Immature natural killer cell (primary cell): ENCODE results near the gene AKAP13. TPM values are rescaled to one million over a fixed set of nuclear protein-coding genes. Genes with fewer than 3 reads are reported as not detected.

Experiments used
- DNase-seq, 3 donors: peaks; one replicate each; pipeline ENCODE4 v3.0.0; 2022; ENCODE audit warnings: mixed read lengths in 1 of 3
- H3K27ac Mint-ChIP-seq, 6 donors: one replicate each; pipeline ENCODE4 v1.8.0; 2020; ENCODE audit warnings: mixed read lengths in 6 of 6, mild to moderate bottlenecking in 5 of 6, inconsistent platforms in 4 of 6, moderate library complexity in 3 of 6
- H3K27me3 Mint-ChIP-seq, 3 donors: one replicate each; pipeline ENCODE4 v1.8.0; 2020 to 2021; ENCODE audit warnings: low read depth in 3 of 3, mild to moderate bottlenecking in 3 of 3, mixed read lengths in 3 of 3, moderate library complexity in 3 of 3, inconsistent platforms in 1 of 3
- H3K36me3 Mint-ChIP-seq, 3 donors: one replicate each; pipeline ENCODE4 v1.8.0; 2020; ENCODE audit warnings: mixed read lengths in 3 of 3, inconsistent platforms in 2 of 3, mild to moderate bottlenecking in 2 of 3
- H3K4me1 Mint-ChIP-seq, 2 donors: one replicate each; pipeline ENCODE4 v1.8.0; 2020; ENCODE audit warnings: inconsistent platforms in 2 of 2, mild to moderate bottlenecking in 2 of 2, mixed read lengths in 2 of 2, moderate library complexity in 1 of 2
- H3K4me3 Mint-ChIP-seq, 5 donors: one replicate each; pipeline ENCODE4 v1.8.0; 2020; ENCODE audit warnings: mild to moderate bottlenecking in 5 of 5, mixed read lengths in 5 of 5, inconsistent platforms in 3 of 5, moderate library complexity in 3 of 5
- H3K9me3 Mint-ChIP-seq, 6 donors: one replicate each; pipeline ENCODE4 v1.8.0; 2020; ENCODE audit warnings: mild to moderate bottlenecking in 6 of 6, mixed read lengths in 6 of 6, inconsistent platforms in 4 of 6, moderate library complexity in 3 of 6
- polyA plus RNA-seq, 3 donors: library from polyadenylated mRNA; unstranded; fragments of 300-500 nt; fragmentation: Illumina TruSeq; gene quantifications; one replicate each; pipeline ENCODE4 v1.2.3, GENCODE V29; 2021

AKAP13 gene
- polyA plus RNA-seq, 3 donors from 2014 or later = 104 to 327 (median 112) TPM

- peaks cover 0 to 4% (median 2%) of the 10 kb centered on the region in 3 donors for H3K27me3 Mint-ChIP-seq
- no peak for DNase-seq
- peaks cover 0 to 3% (median 0%) of the 10 kb centered on the region in 3 donors for H3K36me3 Mint-ChIP-seq
- no peak overlapping the region for H3K4me3 Mint-ChIP-seq
- no peak overlapping the region for H3K27ac Mint-ChIP-seq
- H3K4me1 Mint-ChIP-seq = peaks cover 5 to 6% of the 10 kb centered on the region in 2 donors
- H3K9me3 Mint-ChIP-seq = no peaks in the 10 kb centered on the region
These were observed 376.1 kb downstream of the AKAP13 start for GRCh38 chr15:85756411-85757072.

GRCh38 chr15:85757073-85757938 lies 376.9 kb downstream of the AKAP13 start:
- H3K27ac Mint-ChIP-seq = no peak overlapping the region
- H3K4me1 Mint-ChIP-seq = peaks cover 4 to 5% of the 10 kb centered on the region in 2 donors
- DNase-seq = no peak
- H3K4me3 Mint-ChIP-seq = no peak overlapping the region
- peaks cover 0 to 3% (median 0%) of the 10 kb centered on the region in 3 donors for H3K36me3 Mint-ChIP-seq
- H3K9me3 Mint-ChIP-seq = no peaks in the 10 kb centered on the region
- peaks cover 0 to 4% (median 2%) of the 10 kb centered on the region in 3 donors for H3K27me3 Mint-ChIP-seq

GRCh38 chr15:85757939-85758654 lies 377.7 kb downstream of the AKAP13 start:
- H3K27ac Mint-ChIP-seq = no peak overlapping the region

GRCh38 chr15:85758655-85758978 lies 378.2 kb downstream of the AKAP13 start:
- Mint-ChIP-seq H3K4me3 (no peak overlapping the region), H3K36me3 (peaks cover 0 to 3% (median 0%) of the 10 kb centered on the region in 3 donors), H3K27ac (no peak overlapping the region), H3K27me3 (peaks cover 0 to 4% (median 0%) of the 10 kb centered on the region in 3 donors), H3K4me1 (peaks cover 0 to 1% of the 10 kb centered on the region in 2 donors), H3K9me3 (no peaks in the 10 kb centered on the region)
- DNase-seq = no peak

More at GRCh38 chr15:85757939-85758654, 377.7 kb downstream of the AKAP13 start:
- H3K4me1 Mint-ChIP-seq = no peaks in the 10 kb centered on the region
- H3K36me3 Mint-ChIP-seq = peaks cover 0 to 3% (median 0%) of the 10 kb centered on the region in 3 donors
- no peak for DNase-seq
- H3K9me3 Mint-ChIP-seq = no peaks in the 10 kb centered on the region
- no peak overlapping the region for H3K4me3 Mint-ChIP-seq
- peaks cover 0 to 4% (median 2%) of the 10 kb centered on the region in 3 donors for H3K27me3 Mint-ChIP-seq

GRCh38 chr15:85759376-85759775 lies 379.0 kb downstream of the AKAP13 start:
- no peak overlapping the region for H3K4me3 Mint-ChIP-seq
- H3K27ac Mint-ChIP-seq = no peak overlapping the region
- H3K9me3 Mint-ChIP-seq = no peaks in the 10 kb centered on the region
- H3K36me3 Mint-ChIP-seq = peaks cover 0 to 3% (median 0%) of the 10 kb centered on the region in 3 donors
- peaks cover 0 to 1% of the 10 kb centered on the region in 2 donors for H3K4me1 Mint-ChIP-seq
- DNase-seq = no peak
- H3K27me3 Mint-ChIP-seq = peaks cover 0 to 2% (median 0%) of the 10 kb centered on the region in 3 donors

GRCh38 chr15:85760049-85760448 lies 379.6 kb downstream of the AKAP13 start:
- DNase-seq = no peak
- peaks cover 0 to 2% (median 0%) of the 10 kb centered on the region in 3 donors for H3K27me3 Mint-ChIP-seq
- H3K27ac Mint-ChIP-seq = no peak overlapping the region
- H3K9me3 Mint-ChIP-seq = no peaks in the 10 kb centered on the region
- no peak overlapping the region for H3K4me3 Mint-ChIP-seq
- H3K4me1 Mint-ChIP-seq = peaks cover 0 to 1% of the 10 kb centered on the region in 2 donors
- H3K36me3 Mint-ChIP-seq = no peaks in the 10 kb centered on the region

GRCh38 chr15:85760531-85761371 lies 380.3 kb downstream of the AKAP13 start:
- no peak for DNase-seq
- no peak overlapping the region for H3K4me3 Mint-ChIP-seq
- peaks cover 0 to 1% of the 10 kb centered on the region in 2 donors for H3K4me1 Mint-ChIP-seq
- H3K27me3 Mint-ChIP-seq = peaks cover 0 to 2% (median 0%) of the 10 kb centered on the region in 3 donors
- no peak overlapping the region for H3K27ac Mint-ChIP-seq
- no peaks in the 10 kb centered on the region for H3K9me3 Mint-ChIP-seq
- H3K36me3 Mint-ChIP-seq = no peaks in the 10 kb centered on the region

GRCh38 chr15:85761635-85762034 lies 381.2 kb downstream of the AKAP13 start:
- Mint-ChIP-seq H3K27ac (no peak overlapping the region), H3K9me3 (no peaks in the 10 kb centered on the region), H3K36me3 (no peaks in the 10 kb centered on the region), H3K4me1 (peaks cover 0 to 3% of the 10 kb centered on the region in 2 donors), H3K27me3 (peaks cover 0 to 2% (median 0%) of the 10 kb centered on the region in 3 donors), H3K4me3 (no peak overlapping the region)
- DNase-seq = no peak

GRCh38 chr15:85762039-85762755 lies 381.8 kb downstream of the AKAP13 start:
- no peak overlapping the region for H3K27ac Mint-ChIP-seq
- H3K4me3 Mint-ChIP-seq = no peak overlapping the region
- H3K9me3 Mint-ChIP-seq = no peaks in the 10 kb centered on the region
- H3K4me1 Mint-ChIP-seq = peaks cover 0 to 3% of the 10 kb centered on the region in 2 donors
- H3K27me3 Mint-ChIP-seq = peaks cover 0 to 2% (median 0%) of the 10 kb centered on the region in 3 donors
- H3K36me3 Mint-ChIP-seq = no peaks in the 10 kb centered on the region
- DNase-seq = no peak

- Mint-ChIP-seq H3K4me3 (no peak overlapping the region), H3K4me1 (peaks cover 0 to 3% of the 10 kb centered on the region in 2 donors), H3K27me3 (peaks cover 0 to 2% (median 0%) of the 10 kb centered on the region in 3 donors), H3K27ac (peak overlapping the region in 1 of 6 donors; percentile 2), H3K9me3 (no peaks in the 10 kb centered on the region), H3K36me3 (no peaks in the 10 kb centered on the region)
- DNase-seq = no peak
These were observed 382.3 kb downstream of the AKAP13 start for GRCh38 chr15:85762756-85763127.

GRCh38 chr15:85763157-85763556 lies 382.8 kb downstream of the AKAP13 start:
- no peak overlapping the region for H3K27ac Mint-ChIP-seq

GRCh38 chr15:85763673-85764633 lies 383.6 kb downstream of the AKAP13 start:
- no peak for DNase-seq
- Mint-ChIP-seq H3K9me3 (no peaks in the 10 kb centered on the region), H3K36me3 (no peaks in the 10 kb centered on the region), H3K4me3 (no peak overlapping the region), H3K27ac (no peak overlapping the region), H3K27me3 (peaks cover 0 to 2% (median 0%) of the 10 kb centered on the region in 3 donors), H3K4me1 (peaks cover 0 to 3% of the 10 kb centered on the region in 2 donors)

More at GRCh38 chr15:85763157-85763556, 382.8 kb downstream of the AKAP13 start:
- Mint-ChIP-seq H3K27me3 (peaks cover 0 to 2% (median 0%) of the 10 kb centered on the region in 3 donors), H3K9me3 (no peaks in the 10 kb centered on the region), H3K4me3 (no peak overlapping the region), H3K4me1 (peaks cover 0 to 3% of the 10 kb centered on the region in 2 donors), H3K36me3 (no peaks in the 10 kb centered on the region)
- no peak for DNase-seq
